ENCODE results near the gene CENPO.
A peak's percentile ranks its signal among the peaks of the same experiment; 100 is the strongest.
"Not testable (repeated sequence)": the region's sequence is repeated elsewhere in the genome, so short reads cannot be mapped to it uniquely, and the experiment has no call there.

The CENPO gene

GRCh38 chr2:24791452-24791851, 1.8 kb upstream of the CENPO start:
- Histone ChIP-seq H3K27ac (0 out of 2 replicates have a peak overlapping the region, but pooled peaks have one; percentile 21), H3K36me3 (peaks cover 35% of the 10 kb centered on the region), H3K9me3 (ENCODE audit: severe bottlenecking) (no peaks in the 10 kb centered on the region), H3K27me3 (ENCODE audit: insufficient read depth, low read depth, severe bottlenecking) (no peaks in the 10 kb centered on the region), H3K4me3 (ENCODE audit: low read depth, low read length) (peak overlapping the region; percentile 79)
- no peak for DNase-seq
- no peak for TF ChIP-seq CTCF (IDR thresholded peaks at IDR 0.05; ENCODE audit: low read depth, low read length)

DNA sequence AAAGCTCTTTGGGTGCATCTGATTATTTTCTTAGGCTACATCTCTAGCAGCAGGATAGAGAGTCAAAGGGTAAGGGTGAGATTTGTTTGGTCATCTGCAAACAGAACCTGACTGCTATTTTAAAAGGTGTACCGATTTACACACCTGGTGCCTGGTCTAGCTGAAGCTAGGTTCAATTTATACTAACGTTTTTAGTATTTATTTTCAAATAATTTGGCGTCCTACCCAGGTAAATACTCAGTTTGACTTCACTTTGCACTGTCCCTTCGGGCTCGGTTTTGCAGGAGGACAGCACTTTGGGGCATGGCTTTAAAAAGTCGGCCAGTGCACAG, 717 bp upstream of the CENPO start:
- H3K27ac ChIP-seq, result peak overlapping the region; percentile 100
- H3K27me3 ChIP-seq (ENCODE audit: insufficient read depth, low read depth, severe bottlenecking), result no peaks in the 10 kb centered on the region
- no peak for DNase-seq
- H3K36me3 ChIP-seq, result peaks cover 46% of the 10 kb centered on the region
- TF ChIP-seq CTCF (IDR thresholded peaks at IDR 0.05; ENCODE audit: low read depth, low read length), result no peak
- peak overlapping the region; percentile 79 for H3K4me3 ChIP-seq (ENCODE audit: low read depth, low read length)
- no peaks in the 10 kb centered on the region for H3K9me3 ChIP-seq (ENCODE audit: severe bottlenecking)

- DNase-seq, result peak; percentile 58
- Histone ChIP-seq H3K9me3 (ENCODE audit: severe bottlenecking) (no peaks in the 10 kb centered on the region), H3K27me3 (ENCODE audit: insufficient read depth, low read depth, severe bottlenecking) (no peaks in the 10 kb centered on the region), H3K4me3 (ENCODE audit: low read depth, low read length) (peak overlapping the region; percentile 79), H3K27ac (peak overlapping the region; percentile 100), H3K36me3 (peaks cover 55% of the 10 kb centered on the region)
- TF ChIP-seq CTCF (IDR thresholded peaks at IDR 0.05; ENCODE audit: low read depth, low read length), result no peak
Measured at GRCh38 chr2:24793761-24794435, 673 bp downstream of the CENPO start.

DNA sequence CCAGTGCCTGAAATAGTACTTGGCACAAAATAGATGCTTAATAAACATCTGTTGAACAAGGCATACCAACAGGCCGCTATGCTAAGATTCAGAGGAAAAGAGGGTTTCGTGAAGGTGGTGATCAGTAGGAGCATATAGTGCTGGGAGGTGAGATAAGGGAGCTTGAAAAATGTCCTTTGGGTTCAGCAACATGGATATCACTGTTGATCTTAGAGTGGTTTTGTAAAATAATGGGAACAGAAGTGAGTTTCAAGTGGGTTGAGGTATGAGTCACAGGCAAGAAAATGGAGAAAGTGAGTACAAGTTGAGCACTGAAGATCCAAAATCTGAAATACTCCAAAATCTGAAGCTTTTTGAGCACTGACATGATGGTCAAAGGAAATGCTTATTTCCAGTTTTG, 4.4 kb downstream of the CENPO start:
- TF ChIP-seq CTCF (IDR thresholded peaks at IDR 0.05; ENCODE audit: low read depth, low read length), result no peak
- Histone ChIP-seq H3K36me3 (peaks cover 80% of the 10 kb centered on the region), H3K4me3 (ENCODE audit: low read depth, low read length) (no peak overlapping the region), H3K27ac (no peak overlapping the region), H3K27me3 (ENCODE audit: insufficient read depth, low read depth, severe bottlenecking) (no peaks in the 10 kb centered on the region), H3K9me3 (ENCODE audit: severe bottlenecking) (no peaks in the 10 kb centered on the region)
- no peak for DNase-seq

GRCh38 chr2:24800487-24800886, 7.3 kb downstream of the CENPO start:
- not testable (repeated sequence) for DNase-seq
- H3K36me3 ChIP-seq, result peaks cover 66% of the 10 kb centered on the region

GRCh38 chr2:24805811-24806660, 12.8 kb downstream of the CENPO start:
- not testable (repeated sequence) for DNase-seq; H3K4me3 ChIP-seq (ENCODE audit: low read depth, low read length); H3K9me3 ChIP-seq (ENCODE audit: severe bottlenecking); H3K27me3 ChIP-seq (ENCODE audit: insufficient read depth, low read depth, severe bottlenecking); H3K27ac ChIP-seq
- peaks cover 46% of the 10 kb centered on the region for H3K36me3 ChIP-seq

More at GRCh38 chr2:24800487-24800886, 7.3 kb downstream of the CENPO start:
- not testable (repeated sequence) for H3K4me3 ChIP-seq (ENCODE audit: low read depth, low read length); H3K27ac ChIP-seq; H3K27me3 ChIP-seq (ENCODE audit: insufficient read depth, low read depth, severe bottlenecking); H3K9me3 ChIP-seq (ENCODE audit: severe bottlenecking)

Data from WERI-Rb-1 (cell line).